Heart left ventricle (tissue), 13 donors: ENCODE results near the gene ACVRL1.

ENCODE experiments used
- POLR2A ChIP-seq, 2 donors: fragments of 450-650 bp; IDR thresholded peaks; one replicate each; pipeline ENCODE4 v1.6.1; 2017; ENCODE audit warnings: antibody characterized with exemption in 2 of 2, mild to moderate bottlenecking in 2 of 2, moderate library complexity in 2 of 2
- TF ChIP-seq, protein P1 (sequence below), 12 donors: fragments of 200-600 bp; sonication (generic) in 4 of 12; IDR thresholded peaks; one replicate each; pipeline versions ENCODE4 v1.5.0 to v1.8.0; 2018 to 2022; ENCODE audit warnings: antibody characterized with exemption in 12 of 12, mild to moderate bottlenecking in 5 of 12
- donor health status: ischemic (EF 13 %, LVEDD 7.1; RV severe dilation, severe dysfunction).
- donor health status: DM: no; HTN: yes; CAD: no.
- donor health status: DM: no; HTN: no; CAD: no.
- donor health status: ischemic (EF 25% LVEDD 6.9; RV normal size, moderate dysfunction).
- donor health status: ischemic (EF 25% LVEDD 5.7; RV mildly dilated, moderate dysfunction).
- donor health status: ischemic (EF 35%, LVEDD 5.7; RV mildly dilated, moderate dysfunction).
- donor health status: nonischemic (EF 11% LVEDD 7.7; RV severe dilation, severe dysfunction).
- donor health status: DM: yes; HTN: yes; CAD: no.
- donor health status: PGD.
- donor health status: ischemic (EF 29% LVEDD 5.4; RV normal size, mild dysfunction).
- donor health status: nonischemic (EF 23%, LVEDD 6.1; RV moderate dilation, normal function).

DNA sequence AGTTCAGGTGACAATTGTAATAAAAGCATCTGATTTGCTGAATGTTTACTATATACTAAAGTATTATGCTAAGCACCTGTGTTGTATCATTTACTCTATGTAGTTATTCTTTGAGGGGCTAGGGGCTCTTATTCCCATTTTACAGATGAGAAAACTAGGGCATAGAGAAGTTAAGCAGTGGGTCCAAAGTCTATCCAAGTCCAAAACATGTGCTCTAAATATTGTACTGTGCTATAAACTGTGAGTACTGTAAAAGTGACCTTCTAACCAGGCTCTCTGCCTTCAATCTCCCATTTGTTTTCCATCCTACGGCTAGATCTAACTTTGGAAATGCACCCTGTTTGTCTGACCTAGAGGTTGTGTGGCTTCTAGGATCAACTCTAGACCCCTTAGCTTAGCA, 53.2 kb downstream of the ACVRL1 start:
- TF ChIP-seq, protein P1, sequence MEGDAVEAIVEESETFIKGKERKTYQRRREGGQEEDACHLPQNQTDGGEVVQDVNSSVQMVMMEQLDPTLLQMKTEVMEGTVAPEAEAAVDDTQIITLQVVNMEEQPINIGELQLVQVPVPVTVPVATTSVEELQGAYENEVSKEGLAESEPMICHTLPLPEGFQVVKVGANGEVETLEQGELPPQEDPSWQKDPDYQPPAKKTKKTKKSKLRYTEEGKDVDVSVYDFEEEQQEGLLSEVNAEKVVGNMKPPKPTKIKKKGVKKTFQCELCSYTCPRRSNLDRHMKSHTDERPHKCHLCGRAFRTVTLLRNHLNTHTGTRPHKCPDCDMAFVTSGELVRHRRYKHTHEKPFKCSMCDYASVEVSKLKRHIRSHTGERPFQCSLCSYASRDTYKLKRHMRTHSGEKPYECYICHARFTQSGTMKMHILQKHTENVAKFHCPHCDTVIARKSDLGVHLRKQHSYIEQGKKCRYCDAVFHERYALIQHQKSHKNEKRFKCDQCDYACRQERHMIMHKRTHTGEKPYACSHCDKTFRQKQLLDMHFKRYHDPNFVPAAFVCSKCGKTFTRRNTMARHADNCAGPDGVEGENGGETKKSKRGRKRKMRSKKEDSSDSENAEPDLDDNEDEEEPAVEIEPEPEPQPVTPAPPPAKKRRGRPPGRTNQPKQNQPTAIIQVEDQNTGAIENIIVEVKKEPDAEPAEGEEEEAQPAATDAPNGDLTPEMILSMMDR (IDR thresholded peaks at IDR 0.05), result no peak
- no peak for TF ChIP-seq POLR2A (IDR thresholded peaks at IDR 0.05)
